GM13976 (cell line): ENCODE measurements around the gene TMUB1.

Experiments
- DNase-seq: peaks from one replicate; pipeline ENCODE4 v3.0.0; 2012; ENCODE audit warnings: low spot score
- in situ Hi-C: fragments of 300-500 bp; cut with MboI; formaldehyde crosslinking; loops from one replicate; pipeline ENCODE4 v1.12.0; 2022; ENCODE audit warnings: low sequenced_read_pairs, mixed read lengths, inconsistent platforms; ENCODE audit not compliant: unreplicated experiment
- TF ChIP-seq, protein P1 (sequence below): IDR thresholded peaks from 2 replicates; pipeline ENCODE4 v1.5.1; 2012; ENCODE audit warnings: borderline replicate concordance, mild to moderate bottlenecking; ENCODE audit not compliant: insufficient read depth; ENCODE audit errors: extremely low read depth, missing control alignments, control extremely low read depth

Gene TMUB1

DNA sequence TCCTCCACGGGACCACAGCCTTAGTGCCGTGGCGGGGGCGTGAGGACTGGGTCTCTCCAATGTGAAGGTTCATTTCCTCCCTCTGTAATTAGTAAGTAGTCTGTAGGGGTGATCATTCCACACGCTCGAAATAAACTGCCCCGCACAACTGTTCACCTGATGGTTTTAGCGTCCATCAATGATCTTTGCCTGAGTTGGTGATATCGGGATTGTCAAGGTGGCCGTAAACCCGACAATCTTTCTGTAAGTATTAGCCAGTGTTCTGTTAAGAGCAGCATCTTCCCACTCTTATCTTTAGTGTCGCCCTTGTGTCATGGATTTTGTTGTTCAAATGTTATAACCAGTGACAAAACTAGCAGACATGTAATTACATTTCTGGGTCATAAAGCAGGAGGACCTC lies 20.7 kb upstream of the TMUB1 start:
- TF ChIP-seq, protein P1, sequence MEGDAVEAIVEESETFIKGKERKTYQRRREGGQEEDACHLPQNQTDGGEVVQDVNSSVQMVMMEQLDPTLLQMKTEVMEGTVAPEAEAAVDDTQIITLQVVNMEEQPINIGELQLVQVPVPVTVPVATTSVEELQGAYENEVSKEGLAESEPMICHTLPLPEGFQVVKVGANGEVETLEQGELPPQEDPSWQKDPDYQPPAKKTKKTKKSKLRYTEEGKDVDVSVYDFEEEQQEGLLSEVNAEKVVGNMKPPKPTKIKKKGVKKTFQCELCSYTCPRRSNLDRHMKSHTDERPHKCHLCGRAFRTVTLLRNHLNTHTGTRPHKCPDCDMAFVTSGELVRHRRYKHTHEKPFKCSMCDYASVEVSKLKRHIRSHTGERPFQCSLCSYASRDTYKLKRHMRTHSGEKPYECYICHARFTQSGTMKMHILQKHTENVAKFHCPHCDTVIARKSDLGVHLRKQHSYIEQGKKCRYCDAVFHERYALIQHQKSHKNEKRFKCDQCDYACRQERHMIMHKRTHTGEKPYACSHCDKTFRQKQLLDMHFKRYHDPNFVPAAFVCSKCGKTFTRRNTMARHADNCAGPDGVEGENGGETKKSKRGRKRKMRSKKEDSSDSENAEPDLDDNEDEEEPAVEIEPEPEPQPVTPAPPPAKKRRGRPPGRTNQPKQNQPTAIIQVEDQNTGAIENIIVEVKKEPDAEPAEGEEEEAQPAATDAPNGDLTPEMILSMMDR: no peak
- in situ Hi-C loops: no loop called here

DNA sequence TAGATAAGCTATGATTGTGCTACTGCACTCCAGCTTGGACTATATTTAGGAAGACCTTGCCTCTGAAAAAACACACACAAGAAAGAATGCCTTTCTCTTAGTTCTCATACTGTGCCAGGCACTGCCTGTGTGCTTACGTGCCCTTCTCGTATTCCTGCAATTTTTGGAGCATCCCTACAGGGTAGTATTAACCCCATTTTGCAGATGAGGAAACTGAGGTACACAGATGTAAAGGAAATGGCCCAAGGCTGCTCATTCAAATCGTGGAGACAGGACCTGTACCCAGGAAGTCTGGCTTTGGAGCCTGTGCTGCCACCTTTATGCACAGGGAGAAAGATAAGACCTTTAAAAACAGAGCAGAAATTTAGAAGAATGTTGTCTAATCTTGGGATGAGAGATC lies 19.7 kb upstream of the TMUB1 start:
- no peak for DNase-seq
- in situ Hi-C loops: no loop called here
- TF ChIP-seq, protein P1: no peak

More for the DNA sequence above, 20.7 kb upstream of the TMUB1 start:
- DNase-seq: no peak

DNA sequence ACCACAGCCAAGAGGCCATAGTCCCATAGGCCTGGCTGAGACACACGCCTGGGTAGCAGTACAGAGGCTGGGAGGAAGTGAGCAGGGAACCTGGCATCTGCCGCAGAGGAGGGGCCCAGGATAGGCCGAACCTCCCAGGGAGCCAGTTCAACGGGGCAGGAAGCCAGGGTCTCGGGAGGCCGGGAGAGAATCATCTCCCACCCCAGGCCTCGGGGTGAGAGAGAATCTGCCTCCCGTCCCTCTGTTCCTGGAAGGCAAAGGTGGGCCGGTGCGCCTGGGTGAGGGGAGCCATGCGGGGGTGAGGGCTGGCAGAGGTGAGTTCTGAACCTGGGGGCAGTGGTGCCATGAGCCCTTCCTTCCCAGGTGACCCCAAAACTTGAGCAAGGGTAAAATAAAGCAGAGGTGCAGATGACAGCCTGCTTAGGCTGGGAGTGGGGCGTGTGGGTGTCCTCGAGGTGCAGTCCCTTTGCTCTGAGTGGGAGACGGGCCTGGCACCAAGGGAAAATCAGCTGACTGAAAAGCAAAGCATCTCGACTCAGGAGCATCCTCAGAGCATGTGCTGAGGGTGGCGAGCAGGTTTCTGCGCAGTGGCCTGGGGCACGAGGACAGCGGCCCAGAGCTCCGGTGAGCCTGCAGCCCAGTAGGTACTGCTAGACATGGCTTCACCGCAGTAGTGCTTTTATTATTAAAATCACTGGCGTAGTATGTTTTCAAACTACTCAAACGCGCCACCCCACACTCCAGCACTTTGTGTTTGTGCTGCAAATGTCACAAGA lies 18.5 kb upstream of the TMUB1 start:
- TF ChIP-seq, protein P1: no peak
- no peak for DNase-seq
- in situ Hi-C loops: no loop called here

DNA sequence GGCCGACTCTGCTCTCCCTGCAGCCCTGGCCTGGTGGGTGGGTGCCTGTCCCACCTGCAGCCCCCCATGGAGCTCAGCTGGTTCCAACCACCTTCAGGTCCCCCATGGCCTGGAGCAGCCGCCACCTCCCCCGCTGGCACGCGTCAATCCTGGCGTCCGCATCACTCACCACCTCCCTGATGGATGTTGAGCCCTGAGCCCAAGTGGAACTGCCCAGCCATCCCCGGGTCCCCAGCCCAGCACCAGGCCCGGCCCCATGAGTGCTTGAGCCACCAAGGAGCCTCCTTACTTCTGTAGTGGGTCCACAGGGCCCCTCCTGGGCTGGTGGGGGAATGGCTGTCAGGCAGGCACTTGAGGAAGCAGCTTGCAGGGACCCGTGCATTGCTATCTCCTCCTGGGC lies 17.6 kb upstream of the TMUB1 start:
- in situ Hi-C loops: no loop called here
- TF ChIP-seq, protein P1: no peak
- DNase-seq: no peak

DNA sequence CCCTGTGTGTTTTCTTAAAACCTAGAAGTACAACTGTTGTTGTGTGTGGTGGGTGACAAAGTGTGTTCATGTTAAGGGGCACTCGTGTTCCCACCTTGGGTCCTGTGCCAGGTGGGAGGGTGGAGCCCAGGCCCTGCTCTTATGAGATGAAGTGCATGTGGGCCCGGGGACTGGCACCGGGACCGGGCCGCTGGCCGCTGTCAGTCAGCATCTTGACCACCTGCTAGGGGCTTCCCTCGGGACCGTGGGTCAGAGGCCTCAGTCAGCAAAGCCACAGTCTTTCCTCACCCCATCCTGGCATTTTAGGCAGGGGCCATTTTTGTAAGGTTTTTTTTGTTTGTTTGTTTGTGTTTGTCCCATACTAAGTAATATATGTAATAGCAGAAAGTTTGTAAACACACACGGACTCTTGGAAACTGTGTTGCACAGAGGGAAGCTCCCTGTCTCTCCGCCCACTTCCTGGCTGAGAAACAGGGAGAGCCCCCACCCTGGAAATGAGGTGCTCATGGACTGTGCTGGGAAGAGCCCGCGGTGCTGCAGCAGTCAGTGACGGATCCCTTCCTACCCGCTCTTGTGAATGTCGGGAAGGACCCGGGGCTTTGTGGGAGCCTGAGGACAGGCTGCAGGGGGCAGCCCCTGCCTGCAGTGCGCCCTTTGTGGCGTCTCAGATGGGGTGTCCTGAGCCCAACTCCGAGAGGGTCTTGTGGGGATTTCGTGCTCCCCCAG lies 16.4 kb upstream of the TMUB1 start:
- TF ChIP-seq, protein P1: no peak
- in situ Hi-C loops: no loop called here
- no peak for DNase-seq

DNA sequence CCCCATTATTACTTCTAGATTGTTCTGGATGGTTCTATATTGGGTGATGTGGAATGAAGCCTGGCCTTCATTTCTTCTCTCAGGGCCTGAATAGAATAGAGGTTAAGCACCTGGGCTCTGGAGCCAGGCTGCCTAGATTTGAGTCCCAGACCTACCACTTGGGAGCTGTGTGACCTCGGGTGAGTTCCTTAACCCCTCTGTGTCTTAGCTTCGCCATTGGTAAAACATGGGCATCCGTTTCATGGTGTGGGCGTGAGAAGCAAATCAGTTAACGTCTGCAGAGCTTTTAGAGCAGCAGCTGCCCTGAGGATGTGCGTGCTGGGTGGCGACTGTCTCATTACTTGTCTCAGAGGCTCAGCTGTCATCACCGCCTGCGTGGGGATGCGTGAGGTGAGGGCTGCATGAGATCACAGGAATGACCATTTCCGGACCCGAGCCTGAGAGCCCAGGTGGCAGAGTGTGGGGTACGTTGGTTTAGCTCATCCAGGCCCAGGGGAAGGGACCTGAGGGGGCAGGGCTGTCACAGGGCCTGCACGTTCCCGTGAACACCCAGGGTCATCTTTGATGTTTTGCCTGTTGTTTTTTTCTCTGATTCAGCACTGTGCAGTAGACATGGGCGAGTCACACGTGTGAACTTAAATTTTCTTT lies 12.7 kb upstream of the TMUB1 start:
- TF ChIP-seq, protein P1: no peak
- DNase-seq: no peak
- in situ Hi-C loops: no loop called here
